Vagina (tissue), 2 donors: ENCODE results near the gene HIVEP2. TPM values are rescaled to one million over a fixed set of nuclear protein-coding genes. Genes with fewer than 3 reads are reported as not detected.

ENCODE experiments used
- DNase-seq, 2 donors: peaks; one replicate each; pipeline ENCODE4 v3.0.0-alpha.2; 2017; ENCODE audit errors: extremely low spot score in 2 of 2
- H3K27ac ChIP-seq: fragments of 200-600 bp; sonication (generic); one replicate; pipeline ENCODE4 v1.5.1; 2019
- H3K27me3 ChIP-seq: fragments of 200-600 bp; sonication (generic); one replicate; pipeline ENCODE4 v1.5.1; 2019
- H3K36me3 ChIP-seq, 2 donors: fragments of 200-600 bp; sonication (generic); one replicate each; pipeline ENCODE4 v1.5.1; 2017 to 2019
- H3K4me1 ChIP-seq: fragments of 200-600 bp; sonication (generic); one replicate; pipeline ENCODE4 v1.5.1; 2019
- H3K4me3 ChIP-seq, 2 donors: fragments of 200-600 bp; sonication (generic); 1 replicate in 1 of 2; 2 replicates in 1 of 2; pipeline ENCODE4 v1.5.1; 2016 to 2019
- H3K9me3 ChIP-seq: fragments of 200-600 bp; sonication (generic); one replicate; pipeline ENCODE4 v1.5.1; 2019
- CTCF ChIP-seq, 3 experiments: fragments of 450-650 bp in 2 of 3; fragments of 200-600 bp in 1 of 3; sonication (generic) in 1 of 3; IDR thresholded peaks; one replicate each; pipeline ENCODE4 v1.5.1; 2017 to 2019; ENCODE audit warnings: antibody characterized with exemption in 3 of 3, mild to moderate bottlenecking in 2 of 3, moderate library complexity in 2 of 3
- POLR2A ChIP-seq, 2 donors: fragments of 450-650 bp; IDR thresholded peaks; one replicate each; pipeline ENCODE4 v1.6.1; 2017; ENCODE audit warnings: antibody characterized with exemption in 2 of 2, mild to moderate bottlenecking in 2 of 2, moderate library complexity in 2 of 2
- POLR2AphosphoS5 ChIP-seq, 2 donors: sonication (generic); formaldehyde crosslinking; IDR thresholded peaks; one replicate each; pipeline ENCODE4 v1.9.0; 2017; ENCODE audit warnings: antibody characterized with exemption in 2 of 2, mild to moderate bottlenecking in 2 of 2, low read depth in 1 of 2; ENCODE audit not compliant: insufficient read depth in 1 of 2
- intact Hi-C: fragments of 100-400 bp; cut with DNase I; formaldehyde crosslinking; loops from one replicate; pipeline ENCODE4 v1.15.1; 2023
- total RNA-seq: library from RNA; depleted of rRNA; stranded (reverse); fragments of >200 nt; gene quantifications from one replicate; pipeline ENCODE4 v1.2.3, GENCODE V29; 2016

The HIVEP2 gene
- 24.6 TPM for total RNA-seq

- intact Hi-C loops, result no loop called here
- H3K9me3 ChIP-seq, result no peaks in the 10 kb centered on the region
- no peaks in the 10 kb centered on the region for H3K36me3 ChIP-seq
- DNase-seq, result peak in 1 of 2 donors; percentile 95
- H3K27ac ChIP-seq, result peak within 1 kb of the TSS; percentile 99
- no peaks in the 10 kb centered on the region for H3K27me3 ChIP-seq
- peaks cover 16% of the 10 kb centered on the region for H3K4me1 ChIP-seq
- H3K4me3 ChIP-seq, result peak within 1 kb of the TSS; percentile 90 to 99
- no peak for TF ChIP-seq CTCF (IDR thresholded peaks at IDR 0.05)
- TF ChIP-seq POLR2A (IDR thresholded peaks at IDR 0.05), result peak in 1 of 2 donors; percentile 44
- no peak for TF ChIP-seq POLR2AphosphoS5 (IDR thresholded peaks at IDR 0.05; ENCODE audit: insufficient read depth in 1 of 2, low read depth in 1 of 2)
These were observed at the start of gene HIVEP2 for GRCh38 chr6:142945049-142945445. HIVEP2 (minus strand) TSS chr6:142945176; CDS start chr6:142774738, 170,438 bp downstream.

- Histone ChIP-seq H3K4me1 (no peaks in the 10 kb centered on the region), H3K27me3 (no peaks in the 10 kb centered on the region), H3K4me3 (no peak overlapping the region), H3K27ac (no peak overlapping the region), H3K9me3 (no peaks in the 10 kb centered on the region), H3K36me3 (no peaks in the 10 kb centered on the region)
- DNase-seq, result no peak
- intact Hi-C loops, result no loop called here
- TF ChIP-seq POLR2AphosphoS5 (IDR thresholded peaks at IDR 0.05; ENCODE audit: insufficient read depth in 1 of 2, low read depth in 1 of 2) (no peak), CTCF (IDR thresholded peaks at IDR 0.05) (no peak), POLR2A (IDR thresholded peaks at IDR 0.05) (no peak)
These were observed 49.0 kb upstream of the HIVEP2 start for GRCh38 chr6:142993977-142994376.

- no peak for DNase-seq
- Histone ChIP-seq H3K27me3 (no peaks in the 10 kb centered on the region), H3K4me3 (no peak overlapping the region), H3K36me3 (no peaks in the 10 kb centered on the region), H3K27ac (no peak overlapping the region), H3K4me1 (no peaks in the 10 kb centered on the region), H3K9me3 (no peaks in the 10 kb centered on the region)
- intact Hi-C loops, result no loop called here
- no peak for TF ChIP-seq POLR2A (IDR thresholded peaks at IDR 0.05)
- TF ChIP-seq POLR2AphosphoS5 (IDR thresholded peaks at IDR 0.05; ENCODE audit: insufficient read depth in 1 of 2, low read depth in 1 of 2), result no peak
- TF ChIP-seq CTCF (IDR thresholded peaks at IDR 0.05), result no peak
These were observed 42.5 kb upstream of the HIVEP2 start for GRCh38 chr6:142987490-142987889.

GRCh38 chr6:142985281-142985680, 40.3 kb upstream of the HIVEP2 start:
- intact Hi-C loops, result no loop called here
- Histone ChIP-seq H3K27ac (no peak overlapping the region), H3K36me3 (no peaks in the 10 kb centered on the region), H3K27me3 (no peaks in the 10 kb centered on the region), H3K4me3 (no peak overlapping the region), H3K4me1 (no peaks in the 10 kb centered on the region), H3K9me3 (no peaks in the 10 kb centered on the region)
- DNase-seq, result no peak
- no peak for TF ChIP-seq POLR2A (IDR thresholded peaks at IDR 0.05)
- TF ChIP-seq POLR2AphosphoS5 (IDR thresholded peaks at IDR 0.05; ENCODE audit: insufficient read depth in 1 of 2, low read depth in 1 of 2), result no peak
- TF ChIP-seq CTCF (IDR thresholded peaks at IDR 0.05), result no peak

GRCh38 chr6:142984386-142984785, 39.4 kb upstream of the HIVEP2 start:
- Histone ChIP-seq H3K4me3 (no peak overlapping the region), H3K4me1 (no peaks in the 10 kb centered on the region), H3K27ac (no peak overlapping the region), H3K27me3 (no peaks in the 10 kb centered on the region), H3K36me3 (no peaks in the 10 kb centered on the region), H3K9me3 (no peaks in the 10 kb centered on the region)
- no peak for TF ChIP-seq POLR2AphosphoS5 (IDR thresholded peaks at IDR 0.05; ENCODE audit: insufficient read depth in 1 of 2, low read depth in 1 of 2)
- no peak for TF ChIP-seq POLR2A (IDR thresholded peaks at IDR 0.05)
- TF ChIP-seq CTCF (IDR thresholded peaks at IDR 0.05), result no peak
- intact Hi-C loops, result no loop called here
- DNase-seq, result no peak
